Fibroblast of villous mesenchyme (primary cell): ENCODE data around the gene PAX5. TPM values are rescaled to one million over a fixed set of nuclear protein-coding genes. Genes with fewer than 3 reads are reported as not detected.

Source experiments
- DNase-seq: peaks from one replicate; pipeline ENCODE4 v3.0.0-alpha.2; 2010; ENCODE audit warnings: low read depth
- H3K4me3 ChIP-seq: 2 replicates; pipeline ENCODE4 v1.5.1; 2011; ENCODE audit warnings: low read depth, mild to moderate bottlenecking, low read length
- CTCF ChIP-seq: IDR thresholded peaks from 2 replicates; pipeline ENCODE4 v1.5.1; 2012; ENCODE audit warnings: low read depth, mild to moderate bottlenecking, low read length; ENCODE audit not compliant: insufficient read depth
- total RNA-seq: library from RNA; depleted of rRNA; stranded (reverse); fragments of >200 nt; gene quantifications from 2 replicates; pipeline ENCODE4 v1.2.3, GENCODE V29; 2012

The PAX5 gene
- total RNA-seq, 1 donor = not detected

GRCh38 chr9:36884721-36885120 lies 149.3 kb downstream of the PAX5 start:
- no peak for DNase-seq
- no peak for TF ChIP-seq CTCF

DNA sequence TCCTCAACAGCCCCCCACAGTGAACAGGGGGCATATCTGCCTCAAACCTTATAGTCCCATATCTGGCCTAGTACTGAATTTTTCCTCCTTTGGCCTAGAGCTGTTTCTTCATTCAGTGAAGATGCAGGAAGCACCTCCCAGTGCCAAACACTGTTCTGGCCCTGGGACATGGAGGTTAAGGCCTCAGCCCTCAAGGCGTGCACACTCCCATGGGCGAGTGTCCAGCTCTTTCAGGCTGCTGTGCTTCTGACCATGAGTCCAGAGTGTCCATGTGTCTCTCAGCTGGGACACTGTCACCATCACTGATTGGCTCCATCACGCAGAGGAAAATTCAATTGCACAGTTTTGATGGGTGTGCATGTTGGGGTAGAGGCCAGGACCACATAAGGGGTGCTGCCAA lies 151.5 kb downstream of the PAX5 start:
- no peak for TF ChIP-seq CTCF
- no peak overlapping the region for H3K4me3 ChIP-seq
- DNase-seq = no peak

More at GRCh38 chr9:36884721-36885120, 149.3 kb downstream of the PAX5 start:
- no peak overlapping the region for H3K4me3 ChIP-seq

- TF ChIP-seq CTCF = no peak
- DNase-seq = no peak
- no peak overlapping the region for H3K4me3 ChIP-seq
Observed at GRCh38 chr9:36881743-36882441, 152.2 kb downstream of the PAX5 start.

DNA sequence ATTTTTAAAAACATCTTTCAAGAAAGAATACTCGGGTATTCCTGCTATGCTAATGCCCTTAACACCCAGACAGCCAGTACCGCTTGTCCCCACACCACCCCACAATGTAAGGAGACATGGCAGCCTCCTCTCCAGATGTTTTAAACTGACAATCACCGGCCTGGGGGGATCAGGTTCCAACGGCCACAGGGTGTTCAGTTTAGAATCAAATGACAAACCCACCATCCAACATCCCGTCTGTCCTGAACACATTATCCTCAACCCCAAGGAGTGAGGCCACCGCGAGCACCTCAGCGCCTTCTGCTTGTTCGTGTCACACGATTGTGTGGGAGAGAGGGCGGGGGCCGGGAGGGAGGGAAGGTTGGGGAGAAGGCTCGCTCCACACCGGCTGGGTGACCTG lies 152.8 kb downstream of the PAX5 start:
- no peak overlapping the region for H3K4me3 ChIP-seq
- TF ChIP-seq CTCF = no peak
- DNase-seq = no peak

DNA sequence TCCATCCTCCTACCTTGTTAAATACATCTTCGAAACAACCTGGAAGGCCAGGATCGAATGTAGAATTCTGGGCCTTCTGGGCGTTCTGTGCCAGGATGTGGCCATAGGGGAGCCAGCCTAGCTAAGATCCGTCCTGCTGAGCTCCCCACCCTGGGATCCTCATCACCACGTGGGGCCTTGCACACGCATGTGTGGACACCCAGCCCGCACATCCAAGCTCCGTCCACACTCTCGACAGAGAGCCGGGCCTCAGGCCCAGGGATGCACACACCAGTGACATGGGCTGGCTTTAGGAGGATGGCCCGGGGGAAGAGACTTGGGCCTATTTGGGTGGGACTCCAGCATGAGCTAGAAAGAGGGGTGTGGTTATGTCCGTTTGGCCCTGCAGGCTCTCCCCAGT lies 154.0 kb downstream of the PAX5 start:
- no peak for TF ChIP-seq CTCF
- H3K4me3 ChIP-seq = no peak overlapping the region
- DNase-seq = no peak

GRCh38 chr9:36878986-36879982 lies 154.8 kb downstream of the PAX5 start:
- DNase-seq = no peak
- H3K4me3 ChIP-seq = no peak overlapping the region
- no peak for TF ChIP-seq CTCF
